Calu3 (cell line): ENCODE results near the gene ASIC2. TPM values are rescaled to one million over a fixed set of nuclear protein-coding genes. Genes with fewer than 3 reads are reported as not detected.

ENCODE experiments used
- BruUV-seq: library from RNA; stranded (reverse); fragments of 400-500 nt; replicated peaks from 2 replicates; lab custom pipeline; 2021; lab: Mats Ljungman, UMichigan
- CTCF ChIA-PET: fragments of 300-600 bp; sonication (Branson Sonifier 250); formaldehyde crosslinking; loops from one replicate; lab custom pipeline; 2022; ENCODE audit warnings: antibody characterized with exemption; lab: Charles Lee
- DNase-seq: peaks from one replicate; pipeline ENCODE4 v3.0.0; 2022
- H3K27ac Mint-ChIP-seq: one replicate; pipeline ENCODE4 v1.8.0; 2022; ENCODE audit warnings: mixed read lengths; ENCODE audit not compliant: unreplicated experiment
- H3K27me3 Mint-ChIP-seq: one replicate; pipeline ENCODE4 v1.8.0; 2022; ENCODE audit warnings: mixed read lengths; ENCODE audit not compliant: unreplicated experiment
- H3K36me3 Mint-ChIP-seq: one replicate; pipeline ENCODE4 v1.8.0; 2022; ENCODE audit warnings: mild to moderate bottlenecking, moderate library complexity, mixed read lengths; ENCODE audit not compliant: insufficient read depth, unreplicated experiment
- H3K4me1 Mint-ChIP-seq: one replicate; pipeline ENCODE4 v1.8.0; 2022; ENCODE audit warnings: mild to moderate bottlenecking, low read depth, mixed read lengths; ENCODE audit not compliant: unreplicated experiment
- H3K4me3 Mint-ChIP-seq: one replicate; pipeline ENCODE4 v1.8.0; 2022; ENCODE audit warnings: mild to moderate bottlenecking, low read depth, moderate library complexity, mixed read lengths; ENCODE audit not compliant: unreplicated experiment
- H3K9me3 Mint-ChIP-seq: one replicate; pipeline ENCODE4 v1.8.0; 2022; ENCODE audit warnings: low read depth, mixed read lengths; ENCODE audit not compliant: unreplicated experiment
- CTCF ChIP-seq: fragments of 200-600 bp; IDR thresholded peaks from one replicate; pipeline ENCODE4 v1.8.0; 2022; ENCODE audit warnings: antibody characterized with exemption; ENCODE audit not compliant: unreplicated experiment
- intact Hi-C: fragments of 100-400 bp; cut with micrococcal nuclease; formaldehyde crosslinking; loops from one replicate; pipeline ENCODE4 v1.10.0; 2022; ENCODE audit not compliant: unreplicated experiment
- total RNA-seq: library from RNA; stranded (reverse); gene quantifications from 2 replicates; pipeline ENCODE4 v1.2.3, GENCODE V29; 2022

The ASIC2 gene
- total RNA-seq, 1 experiment from 2014 or later, result not detected

GRCh38 chr17:33267271-33267790 is 25.8 kb downstream of the ASIC2 start:
- CTCF ChIA-PET, result interaction anchor here (0.6 kb wide), 1 partner anchor 472 kb away, joined by 3 read pairs; no protein-coding TSS in a partner anchor
- no TSS peak for BruUV-seq
- H3K36me3 Mint-ChIP-seq, result no peaks in the 10 kb centered on the region
- no peak for TF ChIP-seq CTCF
- peaks cover 36% of the 10 kb centered on the region for H3K27me3 Mint-ChIP-seq
- no peaks in the 10 kb centered on the region for H3K4me1 Mint-ChIP-seq
- intact Hi-C loops, result no loop called here
- no peak overlapping the region for H3K27ac Mint-ChIP-seq
- DNase-seq, result no peak
- no peak overlapping the region for H3K4me3 Mint-ChIP-seq
- no peaks in the 10 kb centered on the region for H3K9me3 Mint-ChIP-seq

DNA sequence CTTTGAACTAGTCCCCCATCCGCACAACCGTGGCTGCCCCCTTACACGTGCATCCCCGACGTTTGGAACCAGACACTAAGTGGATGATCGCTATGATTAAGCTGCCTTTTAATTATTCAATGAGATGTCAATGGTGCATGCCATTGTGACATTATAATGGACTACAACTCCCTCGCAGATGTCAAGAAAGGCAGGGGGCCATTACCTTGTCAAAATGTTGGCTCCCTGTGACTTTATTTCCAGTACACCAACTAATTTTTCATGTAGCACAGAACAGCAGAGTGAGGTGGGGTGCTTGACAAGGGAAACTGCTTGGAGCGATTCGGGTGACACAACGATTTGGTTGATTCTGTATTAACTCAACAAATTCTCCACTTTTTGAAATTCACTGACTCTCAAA is 26.5 kb downstream of the ASIC2 start:
- Mint-ChIP-seq H3K27me3 (peaks cover 40% of the 10 kb centered on the region), H3K27ac (no peak overlapping the region), H3K36me3 (no peaks in the 10 kb centered on the region), H3K4me1 (no peaks in the 10 kb centered on the region), H3K4me3 (no peak overlapping the region), H3K9me3 (no peaks in the 10 kb centered on the region)
- BruUV-seq, result no TSS peak
- no peak for DNase-seq
- intact Hi-C loops, result no loop called here
- no peak for TF ChIP-seq CTCF
- CTCF ChIA-PET, result interaction anchor here (0.6 kb wide), 1 partner anchor 471 kb away, joined by 3 read pairs; no protein-coding TSS in a partner anchor

- DNase-seq, result no peak
- no peak for TF ChIP-seq CTCF
- Mint-ChIP-seq H3K36me3 (no peaks in the 10 kb centered on the region), H3K27me3 (peaks cover 45% of the 10 kb centered on the region), H3K4me3 (no peak overlapping the region), H3K4me1 (no peaks in the 10 kb centered on the region), H3K27ac (no peak overlapping the region), H3K9me3 (no peaks in the 10 kb centered on the region)
- no TSS peak for BruUV-seq
- intact Hi-C loops, result no loop called here
- CTCF ChIA-PET, result no interaction called here
Measured at GRCh38 chr17:33266116-33266515, 27.0 kb downstream of the ASIC2 start.

- Mint-ChIP-seq H3K36me3 (no peaks in the 10 kb centered on the region), H3K4me1 (no peaks in the 10 kb centered on the region), H3K4me3 (no peak overlapping the region), H3K27ac (no peak overlapping the region), H3K9me3 (no peaks in the 10 kb centered on the region), H3K27me3 (peaks cover 70% of the 10 kb centered on the region)
- BruUV-seq, result no TSS peak
- intact Hi-C loops, result no loop called here
- TF ChIP-seq CTCF, result no peak
- CTCF ChIA-PET, result interaction anchor here (0.6 kb wide), 1 partner anchor 27 kb away, joined by 3 read pairs; no protein-coding TSS in a partner anchor
- DNase-seq, result no peak
Measured at GRCh38 chr17:33263396-33263795, 29.7 kb downstream of the ASIC2 start.
